Type B pancreatic cell (in vitro differentiated cells): ENCODE measurements around the gene GPRC5B. TPM values are rescaled to one million over a fixed set of nuclear protein-coding genes. Genes with fewer than 3 reads are reported as not detected.

Source experiments
- DNase-seq: peaks from one replicate; pipeline ENCODE4 v3.0.0; 2021; ENCODE audit warnings: mixed read lengths; ENCODE audit not compliant: unreplicated experiment; ENCODE audit errors: extremely low spot score
- H3K27ac Mint-ChIP-seq: 2 replicates; pipeline ENCODE4 v1.8.0; 2021; ENCODE audit warnings: mild to moderate bottlenecking, mixed read lengths
- H3K27me3 Mint-ChIP-seq: 2 replicates; pipeline ENCODE4 v1.8.0; 2021; ENCODE audit warnings: mixed read lengths
- H3K36me3 Mint-ChIP-seq: 2 replicates; pipeline ENCODE4 v1.8.0; 2021; ENCODE audit warnings: mixed read lengths
- H3K4me1 Mint-ChIP-seq: one replicate; pipeline ENCODE4 v1.8.0; 2021; ENCODE audit warnings: mixed read lengths; ENCODE audit not compliant: unreplicated experiment
- H3K4me3 Mint-ChIP-seq: 2 replicates; pipeline ENCODE4 v1.8.0; 2021; ENCODE audit warnings: mild to moderate bottlenecking, mixed read lengths
- H3K9me3 Mint-ChIP-seq: 2 replicates; pipeline ENCODE4 v1.8.0; 2021; ENCODE audit warnings: mixed read lengths
- CTCF ChIP-seq: fragments of 200-600 bp; sonication (generic); conservative IDR thresholded peaks from 2 replicates; pipeline ENCODE4 v1.5.0; 2021; ENCODE audit warnings: antibody characterized with exemption, mild to moderate bottlenecking
- total RNA-seq: library from RNA; stranded (reverse); gene quantifications from 2 replicates; pipeline ENCODE4 v1.2.1, GENCODE V29; 2021; ENCODE audit warnings: low replicate concordance

GPRC5B gene
- total RNA-seq, 1 donor from 2014 or later = 53.8 TPM

GRCh38 chr16:19878757-19879156, 5.9 kb downstream of the GPRC5B start:
- no peak for DNase-seq
- TF ChIP-seq CTCF = no peak
- H3K27ac Mint-ChIP-seq = no peak overlapping the region
- peaks cover 32% of the 10 kb centered on the region for H3K4me1 Mint-ChIP-seq
- H3K36me3 Mint-ChIP-seq = peaks cover 18% of the 10 kb centered on the region
- H3K4me3 Mint-ChIP-seq = no peak overlapping the region
- H3K27me3 Mint-ChIP-seq = peaks cover 9% of the 10 kb centered on the region
- H3K9me3 Mint-ChIP-seq = no peaks in the 10 kb centered on the region

GRCh38 chr16:19876501-19877059, 8.1 kb downstream of the GPRC5B start:
- no peak for TF ChIP-seq CTCF
- Mint-ChIP-seq H3K9me3 (no peaks in the 10 kb centered on the region), H3K4me3 (no peak overlapping the region), H3K4me1 (peaks cover 16% of the 10 kb centered on the region), H3K27me3 (peaks cover 3% of the 10 kb centered on the region), H3K27ac (no peak overlapping the region), H3K36me3 (peaks cover 12% of the 10 kb centered on the region)
- DNase-seq = no peak

- no peak for DNase-seq
- Mint-ChIP-seq H3K9me3 (no peaks in the 10 kb centered on the region), H3K27ac (no peak overlapping the region), H3K36me3 (peaks cover 15% of the 10 kb centered on the region), H3K27me3 (peaks cover 3% of the 10 kb centered on the region), H3K4me3 (no peak overlapping the region), H3K4me1 (peaks cover 16% of the 10 kb centered on the region)
- TF ChIP-seq CTCF = no peak
Measured at GRCh38 chr16:19875900-19876299, 8.7 kb downstream of the GPRC5B start.

GRCh38 chr16:19874851-19875546, 9.6 kb downstream of the GPRC5B start:
- Mint-ChIP-seq H3K9me3 (no peaks in the 10 kb centered on the region), H3K4me1 (peaks cover 16% of the 10 kb centered on the region), H3K27ac (no peak overlapping the region), H3K36me3 (peaks cover 21% of the 10 kb centered on the region), H3K4me3 (no peak overlapping the region), H3K27me3 (peaks cover 3% of the 10 kb centered on the region)
- no peak for DNase-seq
- no peak for TF ChIP-seq CTCF

- Mint-ChIP-seq H3K4me3 (no peak overlapping the region), H3K4me1 (peaks cover 11% of the 10 kb centered on the region), H3K27me3 (no peaks in the 10 kb centered on the region), H3K36me3 (peaks cover 15% of the 10 kb centered on the region), H3K9me3 (no peaks in the 10 kb centered on the region), H3K27ac (no peak overlapping the region)
- TF ChIP-seq CTCF = no peak
- DNase-seq = no peak
Measured at GRCh38 chr16:19874026-19874425, 10.6 kb downstream of the GPRC5B start.
